PC-3 (cell line): ENCODE measurements around the gene ASB5. TPM values are rescaled to one million over a fixed set of nuclear protein-coding genes. Genes with fewer than 3 reads are reported as not detected.

Experiments
- ATAC-seq: fragments of 200-7000 bp; cut with Tn5 transposase; 2 replicates; pipeline ENCODE4 v1.9.1; 2020; ENCODE audit warnings: mild to moderate bottlenecking, moderate library complexity
- BruUV-seq: library from RNA; stranded (reverse); fragments of 400-500 nt; replicated peaks from 2 replicates; lab custom pipeline; 2021; lab: Mats Ljungman, UMichigan
- CTCF ChIA-PET: fragments of 300-600 bp; sonication (Branson Sonifier 250); formaldehyde crosslinking; loops from one replicate; lab custom pipeline; 2022; ENCODE audit warnings: antibody characterized with exemption; lab: Charles Lee
- POLR2A ChIA-PET: fragments of 300-600 bp; sonication (Branson Sonifier 250); formaldehyde crosslinking; loops from one replicate; lab custom pipeline; 2022; ENCODE audit warnings: antibody characterized with exemption; ENCODE audit not compliant: unreplicated experiment; lab: Charles Lee
- DNase-seq: peaks from one replicate; pipeline ENCODE4 v3.0.0-alpha.2; 2015
- H2AFZ ChIP-seq: fragments of 300-600 bp; sonication (generic); 2 replicates; pipeline ENCODE4 v1.6.0; 2016; ENCODE audit warnings: antibody characterized with exemption, low read length
- H3F3A ChIP-seq: fragments of 300-600 bp; sonication (generic); one replicate; pipeline ENCODE4 v1.6.0; 2017; ENCODE audit warnings: antibody characterized with exemption, low read length, control low read depth, mild to moderate bottlenecking; ENCODE audit not compliant: unreplicated experiment
- H3K27ac ChIP-seq: fragments of 300-600 bp; sonication (generic); 2 replicates; pipeline ENCODE4 v1.5.1; 2016; ENCODE audit warnings: mild to moderate bottlenecking, low read length
- H3K27me3 ChIP-seq: fragments of 300-600 bp; sonication (generic); 2 replicates; pipeline ENCODE4 v1.6.1; 2016; ENCODE audit warnings: low read length, mixed read lengths
- H3K36me3 ChIP-seq: fragments of 300-600 bp; sonication (generic); 2 replicates; pipeline ENCODE4 v1.6.1; 2016; ENCODE audit warnings: low read depth, mixed run types, low read length, mixed read lengths
- H3K4me1 ChIP-seq: fragments of 300-600 bp; sonication (generic); 2 replicates; pipeline ENCODE4 v1.5.1; 2016; ENCODE audit warnings: low read length; ENCODE audit not compliant: insufficient read depth
- H3K4me2 ChIP-seq: fragments of 300-600 bp; sonication (generic); 2 replicates; pipeline ENCODE4 v1.6.0; 2016; ENCODE audit warnings: low read length
- H3K4me3 ChIP-seq: fragments of 300-600 bp; sonication (generic); 2 replicates; pipeline ENCODE4 v1.5.1; 2016; ENCODE audit warnings: mild to moderate bottlenecking, low read length, mixed read lengths
- H3K79me2 ChIP-seq: fragments of 300-600 bp; sonication (generic); 2 replicates; pipeline ENCODE4 v1.6.1; 2017; ENCODE audit warnings: low read length, mixed read lengths
- H3K9ac ChIP-seq: fragments of 300-600 bp; sonication (generic); 2 replicates; pipeline ENCODE4 v1.6.0; 2016; ENCODE audit warnings: mild to moderate bottlenecking, low read length
- H3K9me2 ChIP-seq: fragments of 300-600 bp; sonication (generic); replicated peaks from 2 replicates; pipeline ENCODE4 v1.6.1; 2016; ENCODE audit warnings: mixed run types, low read length, mixed read lengths
- H3K9me3 ChIP-seq: fragments of 300-600 bp; sonication (generic); 2 replicates; pipeline ENCODE4 v1.6.1; 2016; ENCODE audit warnings: low read length, mixed read lengths
- H4K20me1 ChIP-seq: fragments of 300-600 bp; sonication (generic); 2 replicates; pipeline ENCODE4 v1.6.1; 2016; ENCODE audit warnings: low read length, mixed read lengths
- CTCF ChIP-seq: fragments of 300-600 bp; sonication (generic); conservative IDR thresholded peaks from 2 replicates; pipeline ENCODE4 v1.5.1; 2017; ENCODE audit warnings: antibody characterized with exemption, low read depth, mild to moderate bottlenecking, low read length
- EZH2 ChIP-seq: fragments of 300-600 bp; sonication (generic); IDR thresholded peaks from one replicate; pipeline ENCODE4 v1.6.1; 2017; ENCODE audit warnings: antibody characterized with exemption, mild to moderate bottlenecking, low read length; ENCODE audit not compliant: unreplicated experiment
- EZH2phosphoT487 ChIP-seq: fragments of 300-600 bp; sonication (generic); IDR thresholded peaks from 2 replicates; pipeline ENCODE4 v1.6.1; 2018; ENCODE audit warnings: mild to moderate bottlenecking, antibody characterized with exemption, low read length, borderline replicate concordance
- intact Hi-C: fragments of 100-400 bp; cut with micrococcal nuclease; formaldehyde crosslinking; loops from 2 replicates; pipeline ENCODE4 v1.9.0; 2023
- total RNA-seq: library from RNA; depleted of rRNA; stranded (reverse); fragments of >200 nt; gene quantifications from 2 replicates; pipeline ENCODE4 v1.2.3, GENCODE V29; 2014

Gene ASB5
- total RNA-seq, 1 experiment from 2014 or later, result not detected

- DNase-seq, result peak; percentile 85
- Histone ChIP-seq H3K4me2 (peak overlapping the region; percentile 47; the same call in 1 of the 2 replicates), H4K20me1 (no peaks in the 10 kb centered on the region), H3K79me2 (no peaks in the 10 kb centered on the region), H3K27me3 (no peaks in the 10 kb centered on the region), H3K9ac (no peak overlapping the region), H3K36me3 (no peaks in the 10 kb centered on the region), H3K9me3 (no peaks in the 10 kb centered on the region), H2AFZ (no peak overlapping the region), H3F3A (peaks cover 4% of the 10 kb centered on the region), H3K4me3 (no peak overlapping the region), H3K9me2 (no peaks in the 10 kb centered on the region), H3K27ac (peak overlapping the region; percentile 12; the same call in 1 of the 2 replicates), H3K4me1 (peaks cover 23% of the 10 kb centered on the region)
- BruUV-seq, result no TSS peak
- intact Hi-C loops, result loop anchor here (2.0 to 5.0 kb wide), 2 partner anchors 16 to 35 kb away; partner anchors contain the start of gene SPCS3
- ATAC-seq, result peak; percentile 96
- ChIA-PET CTCF (interaction anchor here (0.6 kb wide), 1 partner anchor 175 kb away, joined by 3 read pairs; no protein-coding TSS in a partner anchor), POLR2A (interaction anchor here (0.6 kb wide), 1 partner anchor 65 kb away, joined by 3 read pairs; no protein-coding TSS in a partner anchor)
- no peak for TF ChIP-seq CTCF
- no peak for TF ChIP-seq EZH2
- no peak for TF ChIP-seq EZH2phosphoT487
Measured at GRCh38 chr4:176302283-176303275, 33.6 kb upstream of the ASB5 start.

- Histone ChIP-seq H3K36me3 (no peaks in the 10 kb centered on the region), H3K4me2 (no peak overlapping the region), H3K79me2 (no peaks in the 10 kb centered on the region), H3K4me3 (no peak overlapping the region), H3F3A (peaks cover 4% of the 10 kb centered on the region), H3K9me2 (no peaks in the 10 kb centered on the region), H3K4me1 (peaks cover 21% of the 10 kb centered on the region), H2AFZ (no peak overlapping the region), H3K9ac (no peak overlapping the region), H3K9me3 (no peaks in the 10 kb centered on the region), H4K20me1 (no peaks in the 10 kb centered on the region), H3K27ac (no peak overlapping the region), H3K27me3 (no peaks in the 10 kb centered on the region)
- no TSS peak for BruUV-seq
- ATAC-seq (no peak), DNase-seq (no peak)
- TF ChIP-seq CTCF, result no peak
- no peak for TF ChIP-seq EZH2phosphoT487
- no peak for TF ChIP-seq EZH2
- intact Hi-C loops, result loop anchor here (5.0 kb wide), 1 partner anchor 37 kb away; no protein-coding TSS in a partner anchor
- CTCF ChIA-PET, result no interaction called here
- POLR2A ChIA-PET, result no interaction called here
Measured at GRCh38 chr4:176300565-176300964, 31.5 kb upstream of the ASB5 start.
